GM23338 (cell line): Measurements from ENCODE around the gene INHBC. TPM values are rescaled to one million over a fixed set of nuclear protein-coding genes. Genes with fewer than 3 reads are reported as not detected.

Experiments
- ATAC-seq: fragments of 200-7000 bp; cut with Tn5 transposase; 3 replicates; pipeline ENCODE4 v1.9.1; 2020
- DNase-seq: peaks from one replicate; pipeline ENCODE4 v3.0.0-alpha.2; 2015; ENCODE audit warnings: low spot score
- H2AFZ ChIP-seq: fragments of 200-600 bp; sonication (generic); 2 replicates; pipeline ENCODE4 v1.8.0; 2016; ENCODE audit warnings: antibody characterized with exemption, mild to moderate bottlenecking, moderate library complexity
- H3F3A ChIP-seq: fragments of 200-600 bp; sonication (generic); replicated peaks from 2 replicates; pipeline ENCODE4 v1.8.0; 2017; ENCODE audit warnings: antibody characterized with exemption, mixed run types, low read depth
- H3K27ac ChIP-seq: fragments of 200-600 bp; sonication (generic); 2 replicates; pipeline ENCODE4 v1.6.1; 2016; ENCODE audit warnings: low read depth
- H3K27me3 ChIP-seq: fragments of 200-600 bp; sonication (generic); 2 replicates; pipeline ENCODE4 v1.8.0; 2016; ENCODE audit warnings: mild to moderate bottlenecking, mixed run types, moderate library complexity; ENCODE audit not compliant: insufficient read depth
- H3K36me3 ChIP-seq: fragments of 200-600 bp; sonication (generic); 2 replicates; pipeline ENCODE4 v1.8.0; 2016; ENCODE audit warnings: mild to moderate bottlenecking; ENCODE audit not compliant: insufficient read depth
- H3K4me1 ChIP-seq: fragments of 200-600 bp; sonication (generic); 2 replicates; pipeline ENCODE4 v1.8.0; 2016; ENCODE audit warnings: mild to moderate bottlenecking, moderate library complexity; ENCODE audit not compliant: insufficient read depth
- H3K4me2 ChIP-seq: fragments of 200-600 bp; sonication (generic); 2 replicates; pipeline ENCODE4 v1.7.1; 2017; ENCODE audit warnings: mixed run types
- H3K4me3 ChIP-seq: fragments of 200-600 bp; sonication (generic); 2 replicates; pipeline ENCODE4 v1.6.1; 2016; ENCODE audit warnings: mixed run types
- H3K79me2 ChIP-seq: fragments of 200-600 bp; sonication (generic); replicated peaks from 2 replicates; pipeline ENCODE4 v1.8.0; 2017; ENCODE audit warnings: mild to moderate bottlenecking; ENCODE audit not compliant: insufficient read depth
- H3K9me2 ChIP-seq: fragments of 200-600 bp; sonication (generic); 2 replicates; pipeline ENCODE4 v1.8.0; 2017; ENCODE audit not compliant: insufficient read depth
- H4K20me1 ChIP-seq: fragments of 200-600 bp; sonication (generic); replicated peaks from 2 replicates; pipeline ENCODE4 v1.8.0; 2017; ENCODE audit warnings: mild to moderate bottlenecking; ENCODE audit not compliant: insufficient read depth
- H3K27ac Mint-ChIP-seq: 2 replicates; pipeline ENCODE4 v1.8.0; 2020; ENCODE audit warnings: inconsistent platforms, mild to moderate bottlenecking, moderate library complexity, mixed read lengths
- H3K27me3 Mint-ChIP-seq: 3 replicates; pipeline ENCODE4 v1.8.0; 2022; ENCODE audit warnings: low read depth, mild to moderate bottlenecking, moderate library complexity, mixed read lengths, inconsistent platforms; ENCODE audit not compliant: insufficient read depth, poor library complexity
- H3K36me3 Mint-ChIP-seq: 3 replicates; pipeline ENCODE4 v1.8.0; 2021; ENCODE audit warnings: low read depth, mild to moderate bottlenecking, inconsistent platforms, moderate library complexity, mixed read lengths
- H3K4me1 Mint-ChIP-seq: 3 replicates; pipeline ENCODE4 v1.8.0; 2020; ENCODE audit warnings: mild to moderate bottlenecking, inconsistent platforms, mixed read lengths
- H3K4me3 Mint-ChIP-seq: 3 replicates; pipeline ENCODE4 v1.8.0; 2021; ENCODE audit warnings: moderate library complexity, mild to moderate bottlenecking, inconsistent platforms, mixed read lengths
- H3K9me3 Mint-ChIP-seq: 3 replicates; pipeline ENCODE4 v1.8.0; 2020; ENCODE audit warnings: moderate library complexity, mild to moderate bottlenecking, inconsistent platforms, mixed read lengths
- CREB1 ChIP-seq: fragments of 250-450 bp; sonication (Bioruptor Pico); IDR thresholded peaks from 2 replicates; pipeline ENCODE4 v1.5.0; 2020; ENCODE audit warnings: low read depth, mild to moderate bottlenecking, moderate library complexity
- CTCF ChIP-seq, 2 experiments: fragments of 200-600 bp in 1 of 2; sonication (generic) in 1 of 2; conservative IDR thresholded peaks; 2 replicates each; pipeline versions ENCODE4 v1.5.1 to v1.6.1; 2016 to 2017; ENCODE audit warnings: antibody characterized with exemption in 2 of 2, low read depth in 2 of 2, mild to moderate bottlenecking in 2 of 2, moderate library complexity in 1 of 2
- EZH2 ChIP-seq: fragments of 200-600 bp; sonication (generic); IDR thresholded peaks from one replicate; pipeline ENCODE4 v1.8.0; 2017; ENCODE audit warnings: antibody characterized with exemption, mild to moderate bottlenecking, low read depth; ENCODE audit not compliant: unreplicated experiment
- EZH2phosphoT487 ChIP-seq: fragments of 200-600 bp; sonication (generic); IDR thresholded peaks from one replicate; pipeline ENCODE4 v1.8.1; 2018; ENCODE audit warnings: antibody characterized with exemption; ENCODE audit not compliant: unreplicated experiment
- JUNB ChIP-seq: IDR thresholded peaks from one replicate; pipeline ENCODE4 v1.6.1; 2016; ENCODE audit warnings: antibody characterized with exemption; ENCODE audit not compliant: unreplicated experiment
- NANOG ChIP-seq: IDR thresholded peaks from 2 replicates; pipeline ENCODE4 v1.6.1; 2016; ENCODE audit warnings: antibody characterized with exemption, borderline replicate concordance
- POLR2AphosphoS5 ChIP-seq: IDR thresholded peaks from 2 replicates; pipeline ENCODE4 v1.6.1; 2016; ENCODE audit warnings: antibody characterized with exemption, low read depth
- STAT1 ChIP-seq: IDR thresholded peaks from one replicate; pipeline ENCODE4 v1.6.1; 2016; ENCODE audit warnings: antibody characterized with exemption; ENCODE audit not compliant: unreplicated experiment
- ZNF114 ChIP-seq: fragments of 250-450 bp; sonication (Bioruptor Pico); IDR thresholded peaks from 2 replicates; pipeline ENCODE4 v1.5.0; 2020; ENCODE audit warnings: mild to moderate bottlenecking, moderate library complexity
- ZNF331 ChIP-seq: fragments of 250-450 bp; sonication (Bioruptor Pico); IDR thresholded peaks from 2 replicates; pipeline ENCODE4 v1.5.0; 2020; ENCODE audit warnings: low read depth, mild to moderate bottlenecking, moderate library complexity
- polyA plus RNA-seq: library from polyadenylated mRNA; unstranded; fragments of >200 nt; fragmentation: Nextera tagmentation; extraction: Ambion mirVana; gene quantifications from 2 replicates; pipeline ENCODE4 v1.2.1, GENCODE V29; 2016
- total RNA-seq: library from RNA; depleted of rRNA; stranded (reverse); fragments of >200 nt; shearing (Covaris generic); gene quantifications from 2 replicates; pipeline ENCODE4 v1.2.3, GENCODE V29; 2014
- TF ChIP-seq, protein P1 (sequence below): fragments of 250-450 bp; sonication (Bioruptor Pico); IDR thresholded peaks from 2 replicates; pipeline ENCODE4 v1.5.0; 2020; ENCODE audit warnings: mild to moderate bottlenecking, moderate library complexity
- TF ChIP-seq, protein P2 (sequence below): IDR thresholded peaks from 2 replicates; pipeline ENCODE4 v1.6.1; 2016; ENCODE audit warnings: antibody characterized with exemption
- TF ChIP-seq, protein P3 (sequence below): IDR thresholded peaks from one replicate; pipeline ENCODE4 v1.6.1; 2018; ENCODE audit warnings: antibody characterized with exemption; ENCODE audit not compliant: unreplicated experiment

The INHBC gene
- total and polyA plus RNA-seq, 2 experiments from 2014 or later = 0.53 TPM; not detected in 1

DNA sequence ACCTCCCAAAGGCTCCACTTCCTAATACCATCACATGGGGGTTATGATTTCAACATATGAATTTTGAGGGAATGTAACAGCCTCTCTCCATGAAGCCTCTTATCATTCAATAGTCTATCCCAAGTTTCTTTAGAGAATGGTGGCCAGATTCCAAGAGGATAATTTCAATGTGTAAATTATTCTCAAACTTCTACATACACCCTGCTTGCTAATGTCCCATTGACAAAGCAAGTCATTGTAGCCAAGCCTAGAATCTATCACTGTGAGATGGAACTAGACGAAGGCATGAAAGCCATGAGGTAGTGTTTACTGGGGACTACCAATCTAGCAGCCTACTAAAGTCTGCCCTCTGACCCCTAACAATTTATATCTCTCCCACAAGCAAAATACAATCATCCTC lies 3.8 kb downstream of the INHBC start:
- no peaks in the 10 kb centered on the region for H3K27me3 ChIP-seq
- H3K36me3 ChIP-seq = no peaks in the 10 kb centered on the region
- H3K9me2 ChIP-seq = no peaks in the 10 kb centered on the region
- no peak overlapping the region for H3K4me2 ChIP-seq
- H3K27me3 Mint-ChIP-seq = peaks cover 8% of the 10 kb centered on the region
- H3K9me3 Mint-ChIP-seq = peaks cover 18% of the 10 kb centered on the region
- TF ChIP-seq, protein P1, sequence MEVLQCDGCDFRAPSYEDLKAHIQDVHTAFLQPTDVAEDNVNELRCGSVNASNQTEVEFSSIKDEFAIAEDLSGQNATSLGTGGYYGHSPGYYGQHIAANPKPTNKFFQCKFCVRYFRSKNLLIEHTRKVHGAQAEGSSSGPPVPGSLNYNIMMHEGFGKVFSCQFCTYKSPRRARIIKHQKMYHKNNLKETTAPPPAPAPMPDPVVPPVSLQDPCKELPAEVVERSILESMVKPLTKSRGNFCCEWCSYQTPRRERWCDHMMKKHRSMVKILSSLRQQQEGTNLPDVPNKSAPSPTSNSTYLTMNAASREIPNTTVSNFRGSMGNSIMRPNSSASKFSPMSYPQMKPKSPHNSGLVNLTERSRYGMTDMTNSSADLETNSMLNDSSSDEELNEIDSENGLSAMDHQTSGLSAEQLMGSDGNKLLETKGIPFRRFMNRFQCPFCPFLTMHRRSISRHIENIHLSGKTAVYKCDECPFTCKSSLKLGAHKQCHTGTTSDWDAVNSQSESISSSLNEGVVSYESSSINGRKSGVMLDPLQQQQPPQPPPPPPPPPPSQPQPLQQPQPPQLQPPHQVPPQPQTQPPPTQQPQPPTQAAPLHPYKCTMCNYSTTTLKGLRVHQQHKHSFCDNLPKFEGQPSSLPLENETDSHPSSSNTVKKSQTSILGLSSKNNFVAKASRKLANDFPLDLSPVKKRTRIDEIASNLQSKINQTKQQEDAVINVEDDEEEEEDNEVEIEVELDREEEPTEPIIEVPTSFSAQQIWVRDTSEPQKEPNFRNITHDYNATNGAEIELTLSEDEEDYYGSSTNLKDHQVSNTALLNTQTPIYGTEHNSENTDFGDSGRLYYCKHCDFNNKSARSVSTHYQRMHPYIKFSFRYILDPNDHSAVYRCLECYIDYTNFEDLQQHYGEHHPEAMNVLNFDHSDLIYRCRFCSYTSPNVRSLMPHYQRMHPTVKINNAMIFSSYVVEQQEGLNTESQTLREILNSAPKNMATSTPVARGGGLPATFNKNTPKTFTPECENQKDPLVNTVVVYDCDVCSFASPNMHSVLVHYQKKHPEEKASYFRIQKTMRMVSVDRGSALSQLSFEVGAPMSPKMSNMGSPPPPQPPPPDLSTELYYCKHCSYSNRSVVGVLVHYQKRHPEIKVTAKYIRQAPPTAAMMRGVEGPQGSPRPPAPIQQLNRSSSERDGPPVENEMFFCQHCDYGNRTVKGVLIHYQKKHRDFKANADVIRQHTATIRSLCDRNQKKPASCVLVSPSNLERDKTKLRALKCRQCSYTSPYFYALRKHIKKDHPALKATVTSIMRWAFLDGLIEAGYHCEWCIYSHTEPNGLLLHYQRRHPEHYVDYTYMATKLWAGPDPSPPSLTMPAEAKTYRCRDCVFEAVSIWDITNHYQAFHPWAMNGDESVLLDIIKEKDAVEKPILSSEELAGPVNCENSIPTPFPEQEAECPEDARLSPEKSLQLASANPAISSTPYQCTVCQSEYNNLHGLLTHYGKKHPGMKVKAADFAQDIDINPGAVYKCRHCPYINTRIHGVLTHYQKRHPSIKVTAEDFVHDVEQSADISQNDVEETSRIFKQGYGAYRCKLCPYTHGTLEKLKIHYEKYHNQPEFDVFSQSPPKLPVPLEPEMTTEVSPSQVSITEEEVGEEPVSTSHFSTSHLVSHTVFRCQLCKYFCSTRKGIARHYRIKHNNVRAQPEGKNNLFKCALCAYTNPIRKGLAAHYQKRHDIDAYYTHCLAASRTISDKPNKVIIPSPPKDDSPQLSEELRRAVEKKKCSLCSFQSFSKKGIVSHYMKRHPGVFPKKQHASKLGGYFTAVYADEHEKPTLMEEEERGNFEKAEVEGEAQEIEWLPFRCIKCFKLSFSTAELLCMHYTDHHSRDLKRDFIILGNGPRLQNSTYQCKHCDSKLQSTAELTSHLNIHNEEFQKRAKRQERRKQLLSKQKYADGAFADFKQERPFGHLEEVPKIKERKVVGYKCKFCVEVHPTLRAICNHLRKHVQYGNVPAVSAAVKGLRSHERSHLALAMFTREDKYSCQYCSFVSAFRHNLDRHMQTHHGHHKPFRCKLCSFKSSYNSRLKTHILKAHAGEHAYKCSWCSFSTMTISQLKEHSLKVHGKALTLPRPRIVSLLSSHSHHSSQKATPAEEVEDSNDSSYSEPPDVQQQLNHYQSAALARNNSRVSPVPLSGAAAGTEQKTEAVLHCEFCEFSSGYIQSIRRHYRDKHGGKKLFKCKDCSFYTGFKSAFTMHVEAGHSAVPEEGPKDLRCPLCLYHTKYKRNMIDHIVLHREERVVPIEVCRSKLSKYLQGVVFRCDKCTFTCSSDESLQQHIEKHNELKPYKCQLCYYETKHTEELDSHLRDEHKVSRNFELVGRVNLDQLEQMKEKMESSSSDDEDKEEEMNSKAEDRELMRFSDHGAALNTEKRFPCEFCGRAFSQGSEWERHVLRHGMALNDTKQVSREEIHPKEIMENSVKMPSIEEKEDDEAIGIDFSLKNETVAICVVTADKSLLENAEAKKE (CRISPR knock-in tag) = no peak
- TF ChIP-seq CTCF (conservative IDR thresholded peaks at IDR 0.05; ENCODE audit: low read depth in 2 of 2) = no peak
- TF ChIP-seq EZH2phosphoT487 = no peak
- TF ChIP-seq ZNF331 (CRISPR knock-in tag) = no peak
- TF ChIP-seq, protein P2, sequence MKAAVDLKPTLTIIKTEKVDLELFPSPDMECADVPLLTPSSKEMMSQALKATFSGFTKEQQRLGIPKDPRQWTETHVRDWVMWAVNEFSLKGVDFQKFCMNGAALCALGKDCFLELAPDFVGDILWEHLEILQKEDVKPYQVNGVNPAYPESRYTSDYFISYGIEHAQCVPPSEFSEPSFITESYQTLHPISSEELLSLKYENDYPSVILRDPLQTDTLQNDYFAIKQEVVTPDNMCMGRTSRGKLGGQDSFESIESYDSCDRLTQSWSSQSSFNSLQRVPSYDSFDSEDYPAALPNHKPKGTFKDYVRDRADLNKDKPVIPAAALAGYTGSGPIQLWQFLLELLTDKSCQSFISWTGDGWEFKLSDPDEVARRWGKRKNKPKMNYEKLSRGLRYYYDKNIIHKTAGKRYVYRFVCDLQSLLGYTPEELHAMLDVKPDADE = no peak
- TF ChIP-seq NANOG = no peak
- no peak for TF ChIP-seq POLR2AphosphoS5
- TF ChIP-seq JUNB = no peak
- no peak for TF ChIP-seq STAT1
- TF ChIP-seq, protein P3, sequence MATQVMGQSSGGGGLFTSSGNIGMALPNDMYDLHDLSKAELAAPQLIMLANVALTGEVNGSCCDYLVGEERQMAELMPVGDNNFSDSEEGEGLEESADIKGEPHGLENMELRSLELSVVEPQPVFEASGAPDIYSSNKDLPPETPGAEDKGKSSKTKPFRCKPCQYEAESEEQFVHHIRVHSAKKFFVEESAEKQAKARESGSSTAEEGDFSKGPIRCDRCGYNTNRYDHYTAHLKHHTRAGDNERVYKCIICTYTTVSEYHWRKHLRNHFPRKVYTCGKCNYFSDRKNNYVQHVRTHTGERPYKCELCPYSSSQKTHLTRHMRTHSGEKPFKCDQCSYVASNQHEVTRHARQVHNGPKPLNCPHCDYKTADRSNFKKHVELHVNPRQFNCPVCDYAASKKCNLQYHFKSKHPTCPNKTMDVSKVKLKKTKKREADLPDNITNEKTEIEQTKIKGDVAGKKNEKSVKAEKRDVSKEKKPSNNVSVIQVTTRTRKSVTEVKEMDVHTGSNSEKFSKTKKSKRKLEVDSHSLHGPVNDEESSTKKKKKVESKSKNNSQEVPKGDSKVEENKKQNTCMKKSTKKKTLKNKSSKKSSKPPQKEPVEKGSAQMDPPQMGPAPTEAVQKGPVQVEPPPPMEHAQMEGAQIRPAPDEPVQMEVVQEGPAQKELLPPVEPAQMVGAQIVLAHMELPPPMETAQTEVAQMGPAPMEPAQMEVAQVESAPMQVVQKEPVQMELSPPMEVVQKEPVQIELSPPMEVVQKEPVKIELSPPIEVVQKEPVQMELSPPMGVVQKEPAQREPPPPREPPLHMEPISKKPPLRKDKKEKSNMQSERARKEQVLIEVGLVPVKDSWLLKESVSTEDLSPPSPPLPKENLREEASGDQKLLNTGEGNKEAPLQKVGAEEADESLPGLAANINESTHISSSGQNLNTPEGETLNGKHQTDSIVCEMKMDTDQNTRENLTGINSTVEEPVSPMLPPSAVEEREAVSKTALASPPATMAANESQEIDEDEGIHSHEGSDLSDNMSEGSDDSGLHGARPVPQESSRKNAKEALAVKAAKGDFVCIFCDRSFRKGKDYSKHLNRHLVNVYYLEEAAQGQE = no peak
- no peak for TF ChIP-seq EZH2
- TF ChIP-seq ZNF114 (CRISPR knock-in tag) = no peak
- TF ChIP-seq CREB1 (CRISPR knock-in tag) = no peak
- H3K27ac ChIP-seq = no peak overlapping the region
- H3K4me3 Mint-ChIP-seq = no peak overlapping the region
- H4K20me1 ChIP-seq = no peaks in the 10 kb centered on the region
- H3K4me1 Mint-ChIP-seq = peaks cover 4% of the 10 kb centered on the region; the same call in 2 of the 3 replicates
- no peak for ATAC-seq
- no peaks in the 10 kb centered on the region for H3K79me2 ChIP-seq
- H2AFZ ChIP-seq = no peak overlapping the region
- no peaks in the 10 kb centered on the region for H3F3A ChIP-seq
- no peak overlapping the region for H3K27ac Mint-ChIP-seq
- no peaks in the 10 kb centered on the region for H3K4me1 ChIP-seq
- H3K4me3 ChIP-seq = no peak overlapping the region
- no peak for DNase-seq
- peaks cover 10% of the 10 kb centered on the region for H3K36me3 Mint-ChIP-seq
